HepG2 (cell line): Measurements from ENCODE around the gene CLP1. TPM values are rescaled to one million over a fixed set of nuclear protein-coding genes. Genes with fewer than 3 reads are reported as not detected.

Source experiments
- CREM ChIP-seq, 2 experiments: sonication (generic) in 1 of 2; formaldehyde crosslinking in 1 of 2; IDR thresholded peaks; 2 replicates each; pipeline versions ENCODE4 v1.4.0 to v1.6.1; 2016 to 2020; ENCODE audit warnings: antibody characterized with exemption in 1 of 2, mild to moderate bottlenecking in 1 of 2, missing genetic modification reagents in 1 of 2
- EHMT2 ChIP-seq: fragments of 200-600 bp; sonication (generic); IDR thresholded peaks from 2 replicates; pipeline ENCODE4 v1.7.0; 2017; ENCODE audit warnings: antibody characterized with exemption, low read depth, low read length, borderline replicate concordance
- ELF1 ChIP-seq: sonication (generic); formaldehyde crosslinking; IDR thresholded peaks from 2 replicates; pipeline ENCODE4 v1.4.0; 2020; ENCODE audit warnings: missing genetic modification reagents
- GATA4 ChIP-seq: sonication (generic); IDR thresholded peaks from 2 replicates; pipeline ENCODE4 v1.6.1; 2016; ENCODE audit warnings: antibody characterized with exemption, low read depth, borderline replicate concordance
- HMGXB4 ChIP-seq, 2 experiments: sonication (generic) in 1 of 2; formaldehyde crosslinking in 1 of 2; IDR thresholded peaks; 2 replicates each; pipeline versions ENCODE4 v1.4.0 to v1.6.1; 2018 to 2020; ENCODE audit warnings: missing genetic modification reagents in 2 of 2, borderline replicate concordance in 1 of 2, low read depth in 1 of 2, mild to moderate bottlenecking in 1 of 2, missing biosample characterization in 1 of 2
- HOXA9 ChIP-seq: sonication (generic); formaldehyde crosslinking; IDR thresholded peaks from 2 replicates; pipeline ENCODE4 v1.8.1; 2022; ENCODE audit warnings: missing genetic modification reagents, mild to moderate bottlenecking, moderate library complexity, borderline replicate concordance
- MTERF4 ChIP-seq: sonication (generic); formaldehyde crosslinking; IDR thresholded peaks from 2 replicates; pipeline ENCODE4 v1.8.0; 2023; ENCODE audit warnings: mild to moderate bottlenecking, missing genetic modification reagents
- NCOA5 ChIP-seq: sonication (generic); formaldehyde crosslinking; IDR thresholded peaks from 2 replicates; pipeline ENCODE4 v1.4.0; 2020; ENCODE audit warnings: missing genetic modification reagents
- SMC3 ChIP-seq: IDR thresholded peaks from 2 replicates; pipeline ENCODE4 v1.6.1; 2011; ENCODE audit warnings: low read length, improper control_type of control experiment
- SNAPC5 ChIP-seq: sonication (generic); formaldehyde crosslinking; IDR thresholded peaks from 2 replicates; pipeline ENCODE4 v1.8.1; 2023; ENCODE audit warnings: mild to moderate bottlenecking, missing genetic modification reagents, borderline replicate concordance
- TIGD3 ChIP-seq: sonication (generic); formaldehyde crosslinking; IDR thresholded peaks from 2 replicates; pipeline ENCODE4 v1.5.1; 2020; ENCODE audit warnings: mild to moderate bottlenecking, missing genetic modification reagents, borderline replicate concordance
- ZBTB46 ChIP-seq: sonication (generic); formaldehyde crosslinking; IDR thresholded peaks from 2 replicates; pipeline ENCODE4 v1.4.0; 2020; ENCODE audit warnings: mild to moderate bottlenecking, missing genetic modification reagents, borderline replicate concordance
- ZNF326 ChIP-seq: sonication (generic); formaldehyde crosslinking; IDR thresholded peaks from 2 replicates; pipeline ENCODE4 v1.4.0; 2020; ENCODE audit warnings: missing genetic modification reagents, borderline replicate concordance
- ZNF337 ChIP-seq: sonication (generic); formaldehyde crosslinking; IDR thresholded peaks from 2 replicates; pipeline ENCODE4 v1.5.1; 2020; ENCODE audit warnings: missing genetic modification reagents, low read depth, mild to moderate bottlenecking, borderline replicate concordance
- ZNF382 ChIP-seq: sonication (generic); formaldehyde crosslinking; IDR thresholded peaks from 2 replicates; pipeline ENCODE4 v1.5.0; 2020; ENCODE audit warnings: missing genetic modification reagents, mild to moderate bottlenecking, borderline replicate concordance
- ZNF569 ChIP-seq: sonication (generic); formaldehyde crosslinking; IDR thresholded peaks from 2 replicates; pipeline ENCODE4 v1.5.0; 2020; ENCODE audit warnings: mild to moderate bottlenecking, missing genetic modification reagents, moderate library complexity, borderline replicate concordance
- ZZZ3 ChIP-seq: sonication (generic); formaldehyde crosslinking; IDR thresholded peaks from 2 replicates; pipeline ENCODE4 v1.4.0; 2020; ENCODE audit warnings: missing genetic modification reagents, mild to moderate bottlenecking, borderline replicate concordance
- polyA plus RNA-seq, 8 experiments: library from polyadenylated mRNA; depleted of rRNA in 3 of 8; stranded (reverse) in 7 of 8; unstranded in 1 of 8; fragments of >200 nt; fragmentation: Illumina TruSeq in 4 of 8; extraction: Trizol in 4 of 8; gene quantifications; 2 replicates each; pipeline versions ENCODE4 v1.2.1 to v1.2.3, GENCODE V29; 2011 to 2016; ENCODE audit warnings: low read depth in 4 of 8, missing spikeins in 1 of 8, mixed read lengths in 1 of 8; ENCODE audit not compliant: insufficient read depth in 1 of 8
- total RNA-seq, 5 experiments: library from RNA; depleted of rRNA; stranded (reverse); fragments of >200 nt; fragmentation: Illumina TruSeq; extraction: Trizol; gene quantifications; 2 replicates each; pipeline ENCODE4 v1.2.3, GENCODE V29; 2016; ENCODE audit warnings: low read depth in 1 of 5

Gene CLP1
- total and polyA plus RNA-seq, 2 of the 13 experiments (the other 11 are each of a cell fraction or from before 2014, with no cell fraction given): 14.6 to 24.8 TPM

- TF ChIP-seq ZBTB46 (CRISPR knock-in tag): no peak
- TF ChIP-seq SMC3: no peak
- no peak for TF ChIP-seq ZZZ3
- TF ChIP-seq HOXA9 (CRISPR knock-in tag): no peak
- no peak for TF ChIP-seq ZNF569 (CRISPR knock-in tag)
- no peak for TF ChIP-seq EHMT2
- TF ChIP-seq GATA4: no peak
- TF ChIP-seq SNAPC5 (CRISPR knock-in tag): no peak
- TF ChIP-seq ZNF337 (CRISPR knock-in tag): no peak
- peak in 1 of 2 experiments; percentile 63; a peak in 2 of 4 replicates for TF ChIP-seq HMGXB4 (CRISPR knock-in tag; IDR thresholded peaks at IDR 0.05; ENCODE audit: borderline replicate concordance in 1 of 2, low read depth in 1 of 2)
- no peak for TF ChIP-seq TIGD3 (CRISPR knock-in tag)
- no peak for TF ChIP-seq MTERF4
- no peak for TF ChIP-seq ZNF326
- no peak for TF ChIP-seq ZNF382 (CRISPR knock-in tag)
- no peak for TF ChIP-seq NCOA5
- TF ChIP-seq CREM (IDR thresholded peaks at IDR 0.05): peak; percentile 33; the same call in 1 of the 2 replicates
- TF ChIP-seq CREM (CRISPR knock-in tag; IDR thresholded peaks at IDR 0.05): no peak
- no peak for TF ChIP-seq ELF1 (CRISPR knock-in tag)
Measured at GRCh38 chr11:57639321-57640067, 18.1 kb upstream of the CLP1 start (continued).
